GM19099 (cell line): Measurements from ENCODE around the gene PDE9A.

Source experiments
- POLR2A ChIP-seq: IDR thresholded peaks from 3 replicates; pipeline ENCODE4 v1.6.1; 2011; ENCODE audit warnings: low read depth; ENCODE audit not compliant: insufficient read length; ENCODE audit errors: extremely low read depth

The PDE9A gene

GRCh38 chr21:42656872-42657271, 3.5 kb downstream of the PDE9A start:
- no peak for TF ChIP-seq POLR2A

- TF ChIP-seq POLR2A = no peak
Observed at GRCh38 chr21:42657676-42658319, 4.4 kb downstream of the PDE9A start.

- TF ChIP-seq POLR2A = no peak
Observed at GRCh38 chr21:42658320-42659105, 5.1 kb downstream of the PDE9A start.

- TF ChIP-seq POLR2A = no peak
Observed at GRCh38 chr21:42659416-42660117, 6.1 kb downstream of the PDE9A start.

- TF ChIP-seq POLR2A = no peak
Observed at GRCh38 chr21:42660118-42660470, 6.7 kb downstream of the PDE9A start.

- TF ChIP-seq POLR2A = no peak
Observed at GRCh38 chr21:42661688-42662429, 8.4 kb downstream of the PDE9A start.

- no peak for TF ChIP-seq POLR2A
Observed at GRCh38 chr21:42662430-42663199, 9.2 kb downstream of the PDE9A start.

GRCh38 chr21:42663200-42663750, 9.9 kb downstream of the PDE9A start:
- TF ChIP-seq POLR2A = no peak

- no peak for TF ChIP-seq POLR2A
Observed at GRCh38 chr21:42663860-42664535, 10.6 kb downstream of the PDE9A start.

- no peak for TF ChIP-seq POLR2A
Observed at GRCh38 chr21:42664614-42665013, 11.2 kb downstream of the PDE9A start.

- TF ChIP-seq POLR2A = no peak
Observed at GRCh38 chr21:42665026-42665425, 11.6 kb downstream of the PDE9A start.

- TF ChIP-seq POLR2A = no peak
Observed at GRCh38 chr21:42665484-42665883, 12.1 kb downstream of the PDE9A start.

- no peak for TF ChIP-seq POLR2A
Observed at GRCh38 chr21:42666023-42666747, 12.8 kb downstream of the PDE9A start.
